GM21423 (cell line): Measurements from ENCODE around the gene PI4KB.

Source experiments
- ATAC-seq: cut with Tn5 transposase; IDR thresholded peaks from one replicate; pipeline ENCODE4 v1.9.1; 2021; ENCODE audit warnings: mild to moderate bottlenecking, moderate library complexity; ENCODE audit not compliant: unreplicated experiment

PI4KB gene

DNA sequence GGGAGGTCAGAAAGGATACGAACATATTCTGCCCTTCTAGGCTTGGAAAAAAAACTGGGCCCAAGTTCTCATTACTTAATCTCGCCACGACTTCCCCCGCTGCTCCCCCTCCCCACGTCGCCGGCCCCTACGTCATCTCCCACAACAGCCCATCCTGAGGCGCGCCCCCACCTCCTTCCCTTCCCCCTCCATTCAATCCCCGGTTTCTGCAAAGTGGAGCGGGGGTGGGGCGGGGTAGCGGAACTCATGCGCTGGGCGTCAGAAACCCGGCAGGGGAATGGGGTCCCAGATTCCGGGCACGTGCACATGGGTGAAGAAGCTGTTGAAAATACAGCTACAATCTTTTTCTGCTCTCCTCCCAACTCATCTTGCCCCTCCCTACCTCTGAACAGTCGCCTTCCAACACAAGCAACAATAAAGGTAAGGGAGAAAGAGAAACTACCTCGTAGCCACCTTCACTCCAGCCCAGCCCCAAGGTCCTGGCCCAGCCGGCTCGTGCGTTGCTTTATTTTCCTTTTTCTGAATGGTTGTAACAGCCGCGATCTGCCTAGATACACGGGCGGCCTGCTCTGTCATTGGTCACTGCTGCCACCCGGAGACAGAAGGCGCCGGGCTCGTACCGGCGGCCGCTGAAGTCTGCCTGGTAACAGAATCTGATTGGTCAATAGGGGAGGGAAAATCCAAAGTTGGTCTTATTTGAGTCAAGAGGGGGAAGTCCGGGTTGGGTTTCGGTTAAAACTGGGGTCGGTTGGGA is 19.7 kb upstream of the PI4KB start, which contains the start of gene RFX5:
RFX5 (minus strand) TSS at position 484 of the 754 bp plus-strand sequence. CDS start 932 bp downstream, outside the sequence.
- ATAC-seq, result peak; percentile 96

DNA sequence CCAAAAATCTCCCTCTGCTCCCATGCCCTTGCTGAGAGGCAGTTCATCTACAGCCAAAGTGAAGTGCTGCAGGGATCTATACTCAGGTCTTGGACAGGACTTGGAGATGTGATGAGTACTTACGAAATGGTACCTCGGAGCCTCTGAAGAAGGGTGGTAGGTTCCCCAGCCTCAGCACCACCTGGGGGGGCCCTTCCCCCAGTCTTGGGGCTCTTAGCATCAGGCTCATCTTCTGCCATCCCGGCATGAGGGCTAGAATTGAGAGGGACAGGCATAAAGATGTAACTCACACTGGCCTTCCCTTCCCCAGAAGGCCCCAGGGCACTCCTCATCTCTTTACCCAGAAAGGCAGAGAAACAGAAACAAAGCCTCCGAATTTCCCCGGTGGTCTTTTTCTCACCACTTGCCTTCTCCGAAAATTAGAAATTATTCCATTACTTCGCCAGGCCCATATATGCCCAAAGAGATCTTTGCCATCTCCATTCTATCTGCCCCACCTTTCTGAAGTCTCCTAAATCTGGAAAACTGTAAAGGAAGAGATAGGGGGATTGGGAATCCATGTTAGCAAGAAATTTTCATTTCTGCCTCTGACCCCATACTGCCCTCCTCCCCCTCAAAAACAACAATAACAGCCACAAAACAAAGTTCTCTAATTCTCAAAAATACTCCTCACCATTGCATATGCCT is 19.0 kb upstream of the PI4KB start:
- ATAC-seq, result no peak

DNA sequence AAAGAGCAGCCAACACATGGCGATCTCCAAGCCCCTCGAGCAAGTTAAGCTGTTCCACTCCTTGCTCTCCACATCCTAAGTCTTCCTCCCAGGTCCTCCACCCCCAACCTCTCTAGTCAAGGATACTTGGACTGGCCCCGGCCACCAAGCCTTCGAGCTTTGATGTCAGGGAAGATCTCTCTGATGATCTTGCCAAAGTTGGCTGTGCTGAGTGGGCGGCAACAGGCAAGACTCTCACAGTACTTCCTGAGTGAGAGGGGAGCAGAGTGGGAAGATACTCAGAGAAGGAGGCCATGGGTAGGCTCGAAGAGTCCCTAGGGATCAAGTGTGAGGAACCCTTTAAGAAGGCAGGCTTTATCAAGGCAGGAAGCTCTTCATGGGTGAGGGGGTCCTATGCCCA is 17.1 kb upstream of the PI4KB start:
- no peak for ATAC-seq

DNA sequence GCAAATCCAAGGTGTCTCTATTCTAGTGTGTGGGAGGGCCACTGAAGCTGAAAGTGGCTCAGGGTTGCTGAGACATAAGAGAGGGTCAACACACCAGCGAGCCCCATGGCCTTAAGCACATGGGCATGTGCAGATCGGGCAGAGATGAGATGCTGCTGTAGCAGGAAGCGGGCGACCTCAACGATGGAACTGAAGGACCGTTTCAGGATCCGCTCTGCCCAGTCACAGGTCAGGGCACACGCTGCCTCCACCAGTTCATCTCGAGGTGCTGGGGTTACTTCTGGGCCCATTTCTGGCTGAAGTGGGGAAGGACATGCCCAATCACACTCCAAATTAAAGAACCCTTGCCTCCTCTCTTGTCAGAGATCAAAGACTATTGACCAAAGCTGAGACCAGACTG is 16.4 kb upstream of the PI4KB start:
- ATAC-seq, result no peak

DNA sequence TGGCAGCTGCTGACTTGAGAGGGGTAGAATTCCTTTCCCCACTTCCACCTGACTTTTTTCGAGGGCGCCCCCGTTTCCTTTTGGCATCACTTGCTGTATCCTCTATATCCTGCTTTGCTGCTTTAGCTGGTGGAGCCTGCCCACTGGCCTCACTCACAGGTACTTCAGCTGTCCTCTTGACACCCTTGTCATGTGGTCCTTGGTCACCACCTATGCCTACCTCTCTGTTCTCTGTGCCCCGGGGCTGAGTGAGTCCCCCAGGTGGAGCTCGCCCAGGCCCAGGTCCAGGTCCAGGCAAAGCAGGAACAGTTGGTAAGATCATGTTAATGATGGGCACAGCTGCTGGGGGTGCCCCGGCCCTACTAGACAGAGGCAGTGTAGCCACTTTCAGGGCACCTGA is 15.4 kb upstream of the PI4KB start:
- ATAC-seq, result no peak

DNA sequence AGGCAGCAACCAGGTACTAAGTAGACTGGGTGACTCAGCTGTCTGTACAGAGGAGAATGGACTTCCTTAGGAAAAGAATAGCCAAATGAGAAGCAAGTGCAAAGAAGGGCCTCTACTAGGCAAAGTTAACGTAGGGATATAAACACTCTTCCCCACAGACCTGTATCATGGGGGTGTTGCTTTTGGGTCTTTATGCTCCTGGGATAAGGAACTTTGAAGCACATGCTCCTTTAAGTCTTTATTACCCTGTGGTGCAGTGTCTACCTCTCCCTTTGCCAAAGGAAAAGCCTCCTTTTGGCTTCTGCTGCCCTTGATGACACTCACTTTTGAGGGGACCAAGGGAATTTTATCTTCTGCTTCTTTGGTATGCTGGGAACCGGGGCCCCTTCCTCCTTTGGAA is 14.8 kb upstream of the PI4KB start:
- no peak for ATAC-seq

DNA sequence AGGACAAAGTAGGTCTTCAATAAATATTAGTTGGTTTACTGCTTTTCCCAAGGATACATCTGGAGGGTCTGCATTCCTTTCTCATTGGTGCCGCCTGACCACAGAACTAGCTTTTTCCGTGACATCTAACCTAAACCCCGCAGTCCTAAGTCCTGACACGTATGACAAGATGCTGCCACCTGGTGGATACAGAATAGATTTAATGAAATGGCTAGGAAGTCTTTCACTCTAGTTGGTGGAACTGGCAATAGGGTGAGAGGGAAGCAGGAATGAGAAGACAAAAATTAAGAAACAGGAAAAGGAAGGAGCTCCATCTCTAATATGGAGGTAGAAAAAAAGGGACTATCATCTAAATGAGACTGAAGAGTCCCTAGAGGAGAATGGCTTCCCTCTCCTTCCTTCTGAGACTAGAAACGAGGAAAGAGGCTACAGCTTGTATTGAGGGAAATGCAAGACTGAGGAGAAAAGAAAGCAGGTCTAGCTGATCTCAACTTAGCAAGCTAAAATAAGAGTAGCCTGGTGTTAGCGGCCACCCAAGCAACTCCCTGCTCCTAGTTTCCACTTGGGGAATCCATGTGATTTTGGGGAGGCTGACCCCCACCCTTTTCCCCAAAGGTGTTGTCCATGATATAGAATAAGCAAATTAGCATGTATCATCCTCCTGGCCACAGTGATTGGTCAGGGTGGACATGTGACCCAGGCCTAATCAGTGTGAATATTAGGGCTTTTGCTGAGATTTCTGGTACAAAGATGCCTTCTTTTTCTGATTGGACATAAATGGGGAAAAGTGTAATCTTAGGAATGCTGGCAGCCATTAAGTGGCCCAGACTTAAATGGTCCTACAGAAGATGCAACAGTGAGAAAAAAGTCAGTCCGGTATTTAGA is 13.9 kb upstream of the PI4KB start:
- ATAC-seq, result no peak

DNA sequence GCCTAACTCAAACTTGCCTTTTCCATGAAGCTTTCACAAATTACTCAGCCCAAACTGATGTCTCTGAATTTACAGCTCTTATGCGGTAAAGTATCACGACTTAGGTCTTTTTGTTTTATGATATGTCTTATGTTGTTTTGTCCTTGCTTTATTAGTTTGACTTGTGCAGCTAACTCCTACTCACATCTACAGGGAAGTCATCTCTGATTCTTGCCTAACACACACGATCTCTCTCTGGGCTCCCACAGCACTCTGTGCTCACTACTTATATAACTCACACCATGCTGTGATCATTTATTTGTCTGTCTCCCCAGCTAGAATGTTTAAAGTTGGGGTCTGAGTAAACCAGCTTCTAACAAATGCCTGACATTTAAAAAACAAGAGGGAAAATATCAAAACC is 9.3 kb upstream of the PI4KB start:
- ATAC-seq, result no peak

DNA sequence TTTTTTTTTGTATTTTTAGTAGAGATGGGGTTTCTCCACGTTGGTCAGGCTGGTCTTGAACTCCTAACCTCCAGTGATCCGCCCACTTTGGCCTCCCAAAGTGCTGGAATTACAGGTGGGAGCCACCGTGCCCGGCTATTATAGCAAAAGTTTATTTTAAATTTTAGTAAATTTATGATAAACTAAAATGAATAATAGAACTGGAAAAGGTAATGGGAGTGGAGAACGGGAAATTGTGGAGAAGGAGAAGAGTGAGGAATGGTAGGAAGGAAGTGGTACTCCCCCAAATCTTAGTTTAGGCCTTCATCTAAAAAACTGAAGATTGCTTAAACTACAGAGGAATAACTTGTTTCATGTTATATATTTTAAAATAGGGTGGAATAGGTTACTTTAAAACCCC is 7.6 kb upstream of the PI4KB start:
- no peak for ATAC-seq

DNA sequence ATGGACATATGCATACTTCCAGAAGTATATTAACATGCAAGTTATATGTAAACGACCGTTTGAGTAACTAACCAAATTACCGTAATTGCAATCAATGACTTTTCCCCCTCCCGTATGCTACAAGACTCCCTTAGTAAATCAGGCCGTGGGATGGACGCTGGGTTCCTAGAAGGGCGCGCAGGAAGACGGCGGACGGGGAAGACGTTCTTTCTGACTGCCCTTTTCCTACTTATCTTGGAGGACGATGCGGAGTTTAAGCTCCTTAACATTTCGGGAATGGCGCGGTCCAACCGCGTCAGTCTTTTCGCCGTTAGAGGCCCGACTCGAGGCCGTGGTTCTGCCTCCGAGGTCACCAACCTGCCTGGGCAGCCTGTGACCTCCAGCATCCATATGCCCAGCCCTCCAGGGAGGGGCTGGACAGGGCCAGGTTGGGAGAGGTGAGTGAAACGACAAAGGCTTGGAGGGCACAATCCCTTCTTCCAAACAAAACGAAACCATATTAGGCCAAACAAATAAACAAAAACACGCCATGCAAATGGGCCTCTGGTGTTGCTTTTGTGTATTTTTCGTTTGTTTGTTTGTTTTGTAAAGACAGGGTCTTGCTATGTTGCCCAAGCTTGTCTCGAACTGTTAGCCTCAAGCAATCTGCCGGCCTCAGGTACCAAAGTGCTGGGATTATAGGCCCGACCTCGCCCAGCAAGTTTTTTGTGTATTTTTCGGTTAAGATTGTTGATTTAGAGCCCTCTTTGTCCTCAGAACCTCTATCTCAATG is 873 bp upstream of the PI4KB start:
- no peak for ATAC-seq

DNA sequence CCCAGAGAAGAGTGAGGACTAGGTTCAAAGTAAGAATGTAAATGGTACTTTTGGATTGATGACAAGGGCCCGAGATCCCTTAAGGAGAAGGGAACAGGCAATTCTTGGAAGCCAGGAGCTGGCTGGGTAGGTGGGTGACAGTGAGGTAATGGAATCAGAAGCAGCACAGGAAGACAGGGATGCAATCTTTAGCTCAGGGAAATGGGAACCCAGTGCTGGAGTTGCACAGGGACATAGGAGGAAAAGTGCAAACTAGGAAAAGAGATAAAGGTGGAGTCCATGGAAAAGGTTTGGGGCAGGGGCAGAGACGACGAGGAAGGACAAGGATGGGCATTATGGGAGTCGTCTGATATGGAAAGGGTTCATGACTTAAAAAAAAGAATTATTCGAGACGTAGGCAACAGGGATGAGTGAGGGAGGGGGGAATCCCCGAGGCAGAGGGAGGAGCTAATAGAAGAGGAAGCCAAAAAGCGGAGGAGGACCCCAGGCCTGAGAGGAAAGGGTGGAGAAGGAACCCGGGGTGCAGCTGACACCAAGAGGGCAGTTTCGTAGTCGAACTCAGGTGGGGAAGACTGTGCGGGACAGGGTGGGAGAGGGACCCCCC is 495 bp downstream of the PI4KB start:
- peak; percentile 38 for ATAC-seq

DNA sequence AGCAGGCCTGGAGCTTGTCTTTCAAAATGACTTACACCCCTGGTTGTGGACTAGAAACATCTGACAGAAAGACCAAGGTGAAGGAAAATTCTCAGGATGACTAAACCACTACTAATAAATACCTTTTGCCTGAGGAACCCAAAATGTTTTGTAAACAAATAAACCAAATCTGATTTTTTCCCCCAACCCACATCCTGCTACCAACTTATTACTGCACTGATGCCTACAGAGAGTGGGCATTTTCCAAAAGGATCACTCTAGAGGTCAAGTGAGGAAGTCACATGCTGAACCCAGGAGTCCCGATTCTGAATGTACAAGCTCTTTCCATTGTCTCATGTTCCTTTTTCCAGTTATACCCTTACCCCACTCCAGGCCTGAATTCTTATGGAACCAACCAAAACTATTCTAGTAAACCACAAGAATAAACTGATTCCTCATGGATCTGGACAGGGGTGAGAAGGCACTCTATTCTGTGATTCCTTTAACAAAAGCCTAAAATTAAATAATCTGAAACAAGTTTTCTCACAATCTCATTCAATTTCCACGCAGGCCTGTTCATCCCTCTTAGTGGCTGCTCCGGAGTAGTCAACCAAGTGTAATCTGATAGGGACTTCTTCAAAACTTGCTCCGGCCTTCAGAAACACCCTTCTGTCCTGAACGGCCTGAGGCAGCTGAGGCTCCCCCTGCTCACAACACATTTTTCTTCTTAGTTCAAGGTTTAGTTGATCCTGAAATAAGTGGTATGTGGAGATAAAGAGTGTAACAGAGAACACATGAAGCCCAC is 1.4 kb downstream of the PI4KB start:
- ATAC-seq, result no peak

DNA sequence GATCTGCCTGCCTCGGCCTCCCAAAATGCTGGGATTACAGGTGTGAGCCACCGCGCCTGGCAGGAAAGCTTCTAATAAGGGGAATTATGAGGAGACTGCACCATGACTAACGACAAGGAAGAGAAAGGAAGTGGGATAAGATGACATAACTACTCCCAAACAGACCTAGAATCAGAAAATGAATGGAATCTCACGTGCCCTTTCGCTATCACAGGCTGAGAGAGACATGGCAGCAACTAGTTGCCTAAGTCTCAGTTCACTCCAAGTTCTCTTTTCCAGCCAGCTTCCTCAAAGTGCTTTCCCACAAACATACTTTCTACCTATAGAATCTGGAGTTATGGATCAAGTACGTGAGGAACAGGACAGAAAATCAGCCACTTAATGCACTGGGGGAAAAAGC is 2.0 kb downstream of the PI4KB start:
- ATAC-seq, result no peak

DNA sequence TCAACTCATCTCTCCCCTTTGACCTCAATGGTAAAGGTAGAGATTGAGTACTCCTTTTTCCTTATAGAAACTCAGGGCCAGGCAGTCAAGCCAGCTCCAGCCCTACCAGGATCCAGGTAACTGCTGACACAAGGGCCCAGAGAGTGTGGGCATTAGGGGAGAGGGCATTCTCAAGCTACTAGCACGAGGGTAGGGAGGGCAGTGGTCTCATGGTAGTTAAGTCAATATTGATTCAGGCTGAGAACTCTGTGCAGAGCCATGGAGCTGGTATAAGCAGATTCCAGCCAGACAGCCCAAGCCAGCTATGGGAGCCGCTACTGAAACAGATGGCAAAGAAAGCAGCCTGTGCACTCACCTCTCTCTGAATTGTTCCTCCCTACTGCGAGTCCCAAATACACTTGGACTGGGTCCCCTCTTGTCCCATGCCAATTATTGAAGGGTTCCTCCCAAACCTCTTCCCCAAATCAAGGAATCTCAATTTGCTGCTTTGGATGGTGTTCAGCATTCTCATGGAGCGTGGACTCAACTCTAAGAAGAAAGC is 2.8 kb downstream of the PI4KB start:
- ATAC-seq, result no peak

DNA sequence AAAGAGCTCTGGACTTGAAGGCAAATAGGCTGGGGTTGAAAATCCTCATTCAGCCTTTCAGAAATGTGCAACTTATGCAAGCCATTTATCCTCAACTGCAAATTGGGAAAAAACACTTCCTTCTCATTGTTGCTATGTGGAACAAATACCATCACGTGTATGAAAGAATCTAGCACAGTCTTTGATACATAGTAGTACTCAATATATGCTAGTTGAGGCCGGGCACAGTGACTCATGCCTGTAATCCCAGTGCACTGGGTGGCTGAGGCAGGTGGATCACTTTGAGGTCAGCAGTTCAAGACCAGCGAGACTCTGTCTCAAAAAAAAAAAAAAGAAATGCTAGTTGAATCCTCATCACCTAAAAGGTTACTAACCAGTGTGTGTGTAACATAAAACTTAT is 8.2 kb downstream of the PI4KB start:
- no peak for ATAC-seq

DNA sequence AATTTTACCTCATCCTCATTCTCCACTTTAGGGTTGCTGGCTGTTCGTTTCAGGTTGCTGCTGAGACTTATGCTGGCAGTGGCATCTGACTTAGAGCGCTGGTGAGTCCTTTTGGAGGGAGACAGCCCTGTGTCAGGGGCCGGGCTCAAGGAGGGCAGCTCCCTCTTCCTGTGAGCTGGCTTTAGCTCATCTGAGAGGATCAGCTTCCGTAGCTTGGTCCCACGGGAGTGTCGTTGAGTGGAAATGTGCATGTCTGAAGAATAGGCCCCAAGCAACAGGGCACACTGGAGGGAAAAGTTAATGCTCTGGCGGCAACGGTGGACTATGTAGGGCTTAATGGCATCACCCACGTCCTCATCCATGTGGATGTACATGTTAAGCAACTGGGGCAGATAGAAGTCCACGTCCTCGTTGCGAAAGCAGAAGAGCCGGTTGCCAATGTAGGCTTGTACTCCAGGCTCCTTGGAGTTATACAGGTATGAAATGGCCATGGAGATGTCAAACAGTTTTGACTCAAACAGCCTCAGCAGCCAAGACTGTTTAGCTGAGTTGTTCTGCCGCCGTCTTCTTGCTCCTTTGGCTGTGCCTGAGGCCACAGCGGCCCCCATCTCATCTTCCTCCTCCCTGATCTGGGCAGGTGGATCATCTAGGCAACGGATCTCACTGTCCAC is 11.5 kb downstream of the PI4KB start:
- ATAC-seq, result no peak

DNA sequence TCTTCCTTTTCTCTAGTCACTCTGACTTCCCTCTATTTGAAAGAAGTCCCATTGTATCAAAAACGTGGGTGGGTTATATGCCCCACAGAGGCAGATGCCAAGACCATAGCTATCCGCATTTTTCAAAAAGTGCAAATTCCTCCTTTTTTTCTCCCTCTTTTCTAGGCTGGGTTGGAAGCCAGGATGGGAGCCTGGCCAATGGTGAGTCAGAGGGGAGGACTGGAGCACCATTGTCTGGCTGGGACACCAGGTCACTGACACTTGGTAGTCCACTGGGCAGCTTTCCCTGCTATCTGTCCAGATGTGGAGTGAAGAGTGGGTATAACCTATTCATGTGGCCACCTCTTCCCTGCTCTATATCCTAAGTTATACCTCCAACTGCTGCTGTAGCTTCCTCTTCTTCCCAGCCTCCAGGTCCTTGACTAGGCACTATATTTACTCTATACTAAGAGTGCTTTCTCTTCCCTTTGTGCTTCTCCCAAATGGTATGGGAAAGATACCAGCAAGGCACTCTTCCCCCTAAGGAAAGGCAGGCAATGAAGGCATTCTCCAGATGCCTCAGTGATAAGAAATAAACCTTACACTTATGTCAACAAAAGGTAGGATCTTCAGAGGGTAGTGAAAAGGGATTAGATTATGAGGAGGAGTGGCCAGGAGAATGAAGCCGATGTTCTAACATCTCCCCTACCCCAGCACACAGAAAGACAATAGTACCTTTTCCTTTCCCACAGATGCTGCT is 12.9 kb downstream of the PI4KB start:
- ATAC-seq, result no peak

DNA sequence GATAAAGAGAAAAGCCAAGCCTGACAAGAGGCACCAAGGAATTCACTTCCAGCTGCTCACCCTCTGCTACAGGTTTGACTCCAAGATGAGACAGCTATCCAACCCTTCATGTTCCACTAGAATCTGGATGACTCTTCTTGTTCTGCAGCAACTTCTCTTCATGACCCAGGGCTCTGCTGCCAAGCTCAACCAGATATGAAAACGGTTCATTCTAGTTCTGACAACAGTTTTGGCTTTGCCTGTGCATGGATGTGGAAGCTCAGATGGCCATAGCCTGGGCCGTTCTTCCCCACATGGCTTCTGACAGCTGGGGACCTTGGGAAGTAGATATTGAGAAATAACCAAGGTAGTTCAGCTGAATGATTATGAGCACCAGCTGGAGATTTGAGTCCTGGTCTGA is 13.7 kb downstream of the PI4KB start:
- ATAC-seq, result no peak
